Activated naive CD4-positive, alpha-beta T cell treated with anti-CD3 and anti-CD28 coated beads, Interleukin-2, amount 50 U/mL, for 24 hours (primary cell): ENCODE results near the gene PATE3.

Experiments
- H3K27ac Mint-ChIP-seq: one replicate; pipeline ENCODE4 v1.8.0; 2021; ENCODE audit warnings: mild to moderate bottlenecking, mixed read lengths
- H3K27me3 Mint-ChIP-seq: one replicate; pipeline ENCODE4 v1.8.0; 2021; ENCODE audit warnings: mixed read lengths
- H3K36me3 Mint-ChIP-seq: one replicate; pipeline ENCODE4 v1.8.0; 2021; ENCODE audit warnings: mixed read lengths
- H3K4me1 Mint-ChIP-seq: one replicate; pipeline ENCODE4 v1.8.0; 2021; ENCODE audit warnings: mixed read lengths
- H3K4me3 Mint-ChIP-seq: one replicate; pipeline ENCODE4 v1.8.0; 2021; ENCODE audit warnings: mild to moderate bottlenecking, mixed read lengths
- H3K9me3 Mint-ChIP-seq: one replicate; pipeline ENCODE4 v1.8.0; 2021; ENCODE audit warnings: mixed read lengths

PATE3 gene

DNA sequence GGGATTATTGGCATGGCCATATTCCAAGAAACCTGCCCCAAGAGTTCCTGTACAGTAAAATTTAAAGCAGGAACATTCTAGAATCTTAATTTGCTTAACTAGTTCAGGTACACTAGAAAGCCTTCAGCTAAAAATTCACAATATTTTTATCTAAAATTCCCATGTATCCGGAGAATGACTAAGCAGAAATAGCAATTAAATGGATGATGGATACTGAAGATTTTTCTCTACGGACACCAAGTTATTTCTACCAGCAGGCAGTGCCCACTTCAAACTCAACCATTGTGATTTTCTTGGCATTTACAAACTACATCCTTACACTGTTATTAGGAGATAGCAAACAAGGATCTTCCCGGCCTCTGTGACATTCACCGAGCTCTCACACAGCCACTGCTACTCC lies 2.9 kb downstream of the PATE3 start:
- Mint-ChIP-seq H3K9me3 (peaks cover 12% of the 10 kb centered on the region), H3K27ac (no peak overlapping the region), H3K27me3 (peaks cover 3% of the 10 kb centered on the region), H3K36me3 (no peaks in the 10 kb centered on the region), H3K4me1 (no peaks in the 10 kb centered on the region), H3K4me3 (no peak overlapping the region)

DNA sequence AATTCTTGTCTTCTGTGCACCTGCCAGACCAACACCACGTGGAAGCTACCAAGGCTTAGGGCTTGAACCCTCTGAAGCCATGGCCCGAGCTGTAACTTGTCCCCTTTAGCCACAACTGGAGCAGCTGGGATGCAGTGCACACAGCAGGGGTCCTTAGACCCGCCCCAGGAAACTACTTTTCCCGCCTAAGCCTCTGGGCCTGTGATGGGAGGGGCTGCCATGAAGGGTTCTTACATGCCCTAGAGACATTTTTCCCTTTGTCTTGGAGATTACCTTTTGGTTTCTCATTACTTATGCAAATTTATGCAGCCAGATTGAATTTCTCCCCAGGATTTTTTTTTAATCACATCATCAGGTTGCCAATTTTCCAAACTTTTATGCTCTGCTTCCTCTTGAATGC lies 9.7 kb downstream of the PATE3 start:
- H3K9me3 Mint-ChIP-seq, result peaks cover 52% of the 10 kb centered on the region
- no peaks in the 10 kb centered on the region for H3K36me3 Mint-ChIP-seq
- H3K4me1 Mint-ChIP-seq, result no peaks in the 10 kb centered on the region
- no peak overlapping the region for H3K4me3 Mint-ChIP-seq
- H3K27ac Mint-ChIP-seq, result no peak overlapping the region
- peaks cover 13% of the 10 kb centered on the region for H3K27me3 Mint-ChIP-seq

DNA sequence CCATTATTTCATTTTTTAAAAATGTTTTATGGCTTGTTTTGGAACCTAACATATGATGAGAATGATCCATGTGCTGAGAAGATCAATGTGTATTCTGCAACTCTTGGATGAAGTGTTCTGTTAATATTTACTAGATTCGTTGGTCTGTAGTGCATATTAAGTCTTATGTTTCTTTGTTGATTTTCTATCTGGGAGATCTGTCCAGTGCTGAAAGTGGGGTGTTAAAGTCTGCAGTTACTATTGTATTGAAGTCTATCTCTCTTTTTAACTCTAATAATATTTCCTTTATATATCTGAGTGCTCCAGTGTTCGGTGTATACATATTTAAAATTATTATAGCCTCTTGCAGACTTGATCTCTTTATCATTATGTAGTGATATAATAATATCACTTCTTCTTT lies 11.9 kb downstream of the PATE3 start:
- H3K4me3 Mint-ChIP-seq, result no peak overlapping the region
- no peaks in the 10 kb centered on the region for H3K4me1 Mint-ChIP-seq

DNA sequence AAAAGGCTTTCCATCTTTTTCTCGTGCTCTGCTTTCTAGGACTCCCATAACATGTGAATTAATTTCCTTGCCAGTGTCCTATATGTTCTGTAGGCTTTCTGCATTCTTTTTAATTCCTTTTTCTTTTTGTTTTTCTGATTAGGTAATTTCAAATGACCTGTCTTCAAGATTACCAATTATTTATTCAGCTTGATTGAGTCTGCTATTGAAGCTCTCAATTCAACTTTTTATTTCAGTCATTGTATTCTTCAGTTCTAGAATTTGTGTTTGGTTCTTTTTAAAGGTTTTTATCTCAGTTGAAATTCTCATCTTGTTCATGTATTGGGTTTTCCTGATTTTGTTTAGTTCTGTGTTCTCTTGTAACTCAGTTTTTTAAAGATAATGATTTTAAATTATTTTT lies 14.5 kb downstream of the PATE3 start:
- no peaks in the 10 kb centered on the region for H3K36me3 Mint-ChIP-seq
- H3K27me3 Mint-ChIP-seq, result peaks cover 14% of the 10 kb centered on the region
- no peak overlapping the region for H3K4me3 Mint-ChIP-seq
- H3K27ac Mint-ChIP-seq, result no peak overlapping the region
- H3K4me1 Mint-ChIP-seq, result no peaks in the 10 kb centered on the region
- peaks cover 31% of the 10 kb centered on the region for H3K9me3 Mint-ChIP-seq

More for the DNA sequence above, 11.9 kb downstream of the PATE3 start:
- Mint-ChIP-seq H3K27me3 (peaks cover 13% of the 10 kb centered on the region), H3K27ac (no peak overlapping the region), H3K9me3 (peaks cover 50% of the 10 kb centered on the region), H3K36me3 (no peaks in the 10 kb centered on the region)

DNA sequence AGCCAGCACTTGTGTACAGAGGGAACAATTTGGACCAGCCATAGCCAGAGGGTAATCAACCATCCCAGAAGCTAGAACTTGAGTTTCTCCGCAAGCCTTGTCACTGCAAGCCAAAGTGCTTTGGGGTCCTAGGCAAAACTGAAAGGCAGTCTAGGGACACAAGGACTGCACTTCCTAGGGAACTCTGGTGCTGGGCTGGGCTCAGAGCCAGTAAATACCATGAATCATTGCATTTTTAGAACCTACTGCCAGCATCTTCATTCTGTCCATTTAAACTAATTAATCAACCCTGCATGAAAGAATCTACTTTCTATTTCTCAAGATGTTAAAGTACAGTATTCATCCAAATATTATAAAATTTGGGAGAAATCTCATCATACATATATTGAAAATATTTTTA lies 20.0 kb downstream of the PATE3 start:
- Mint-ChIP-seq H3K9me3 (peaks cover 15% of the 10 kb centered on the region), H3K27ac (no peak overlapping the region), H3K4me3 (no peak overlapping the region)

DNA sequence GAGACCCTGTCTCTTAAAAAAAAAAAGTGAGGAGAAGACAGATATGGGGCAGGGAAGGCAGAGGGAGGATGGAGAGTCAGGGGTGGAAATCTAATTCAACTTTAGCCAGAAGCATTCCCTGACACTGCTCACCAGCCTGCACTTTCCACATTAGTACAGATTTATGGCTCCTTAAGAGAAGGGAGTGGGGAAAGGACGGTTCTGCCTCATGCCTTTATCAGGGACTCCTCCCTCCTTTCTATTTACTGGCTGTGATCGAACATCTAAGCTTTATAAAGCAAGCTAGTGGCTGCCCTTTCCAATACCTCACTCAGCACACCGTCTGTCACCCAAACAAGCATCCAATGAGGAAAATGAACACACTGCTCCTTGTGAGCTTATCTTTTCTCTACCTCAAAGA lies 45.1 kb downstream of the PATE3 start, which contains the start of gene PATE4:
TSS of gene PATE4 (plus strand) at position 301 of the 400 bp plus-strand sequence. CDS start at position 345, 44 bp downstream.
- peaks cover 13% of the 10 kb centered on the region for H3K27me3 Mint-ChIP-seq
- no peaks in the 10 kb centered on the region for H3K9me3 Mint-ChIP-seq
- no peaks in the 10 kb centered on the region for H3K36me3 Mint-ChIP-seq
- H3K27ac Mint-ChIP-seq, result no peak within 1 kb of the TSS
- H3K4me1 Mint-ChIP-seq, result no peaks in the 10 kb centered on the region
- no peak within 1 kb of the TSS for H3K4me3 Mint-ChIP-seq

More for the DNA sequence above, 20.0 kb downstream of the PATE3 start:
- Mint-ChIP-seq H3K36me3 (no peaks in the 10 kb centered on the region), H3K27me3 (peaks cover 4% of the 10 kb centered on the region), H3K4me1 (no peaks in the 10 kb centered on the region)

DNA sequence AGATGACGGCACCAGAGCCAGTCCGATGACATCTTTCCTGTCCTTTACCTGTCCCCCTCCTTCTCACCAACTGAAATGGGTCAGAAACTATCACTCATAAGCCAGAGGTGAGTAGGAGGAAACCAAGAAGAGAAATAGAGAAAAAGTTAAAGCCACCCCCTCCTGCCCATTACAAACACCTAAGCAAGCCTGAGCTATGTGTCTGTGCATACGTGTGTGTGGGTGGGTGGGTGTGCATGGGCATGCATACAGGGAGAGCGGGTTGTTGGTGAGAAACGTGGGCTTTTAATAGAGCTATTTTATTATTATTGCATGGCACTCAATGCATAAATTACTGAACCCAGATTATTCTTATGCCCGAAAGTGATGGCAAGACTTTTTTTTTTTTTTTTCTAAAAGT lies 47.8 kb downstream of the PATE3 start:
- no peak overlapping the region for H3K27ac Mint-ChIP-seq
- no peaks in the 10 kb centered on the region for H3K9me3 Mint-ChIP-seq
- H3K27me3 Mint-ChIP-seq, result peaks cover 14% of the 10 kb centered on the region

More for the DNA sequence above, 47.8 kb downstream of the PATE3 start:
- Mint-ChIP-seq H3K36me3 (no peaks in the 10 kb centered on the region), H3K4me1 (no peaks in the 10 kb centered on the region), H3K4me3 (no peak overlapping the region)
